CD4-positive, alpha-beta T cell (primary cell): ENCODE data around the gene DDN. TPM values are rescaled to one million over a fixed set of nuclear protein-coding genes. Genes with fewer than 3 reads are reported as not detected.

Experiments used
- ATAC-seq: fragments of 200-7000 bp; cut with Tn5 transposase; one replicate; pipeline ENCODE4 v1.10.0; 2022; ENCODE audit warnings: mild to moderate bottlenecking; ENCODE audit not compliant: poor library complexity
- CTCF ChIA-PET: fragments of 350-600 bp; sonication (Branson Sonifier 250); formaldehyde crosslinking; loops from one replicate; lab custom pipeline; 2021; ENCODE audit warnings: antibody characterized with exemption, inconsistent platforms; lab: Charles Lee
- POLR2A ChIA-PET: fragments of 350-600 bp; sonication (Branson Sonifier 250); formaldehyde crosslinking; loops from one replicate; lab custom pipeline; 2021; ENCODE audit warnings: antibody characterized with exemption, inconsistent platforms; lab: Charles Lee
- DNase-seq, 14 experiments: peaks; one replicate each; pipeline ENCODE4 v3.0.0-alpha.2; 2013 to 2020; ENCODE audit warnings: mixed read lengths in 2 of 14
- H3K27ac ChIP-seq, 2 donors: one replicate each; pipeline versions ENCODE4 v1.5.1 to v1.7.0; 2013; ENCODE audit warnings: low read length in 2 of 2, low read depth in 1 of 2, mild to moderate bottlenecking in 1 of 2
- H3K27me3 ChIP-seq, 2 experiments: 1 replicate in 1 of 2; 2 replicates in 1 of 2; pipeline versions ENCODE4 v1.6.1 to v1.7.0; 2013; ENCODE audit warnings: low read length in 2 of 2, control low read depth in 1 of 2, mild to moderate bottlenecking in 1 of 2, moderate library complexity in 1 of 2; ENCODE audit not compliant: insufficient read depth in 2 of 2, control insufficient read depth in 1 of 2
- H3K36me3 ChIP-seq: one replicate; pipeline ENCODE4 v1.6.1; 2013; ENCODE audit warnings: low read length, control low read depth; ENCODE audit not compliant: insufficient read depth
- H3K4me1 ChIP-seq: one replicate; pipeline ENCODE4 v1.6.1; 2013; ENCODE audit warnings: low read length, control low read depth; ENCODE audit not compliant: insufficient read depth
- H3K4me3 ChIP-seq: one replicate; pipeline ENCODE4 v1.5.1; 2013; ENCODE audit warnings: mild to moderate bottlenecking, low read length, moderate library complexity
- H3K9me3 ChIP-seq, 2 experiments: 1 replicate in 1 of 2; 2 replicates in 1 of 2; pipeline versions ENCODE4 v1.6.1 to v1.7.0; 2013; ENCODE audit warnings: low read length in 2 of 2, mild to moderate bottlenecking in 2 of 2, control low read depth in 1 of 2, moderate library complexity in 1 of 2; ENCODE audit not compliant: control insufficient read depth in 1 of 2, insufficient read depth in 1 of 2
- H3K27ac Mint-ChIP-seq: one replicate; pipeline ENCODE4 v1.8.0; 2020; ENCODE audit warnings: mixed read lengths
- H3K27me3 Mint-ChIP-seq: one replicate; pipeline ENCODE4 v1.8.0; 2021; ENCODE audit warnings: mixed read lengths
- H3K36me3 Mint-ChIP-seq: one replicate; pipeline ENCODE4 v1.8.0; 2021; ENCODE audit warnings: low read depth, mixed read lengths
- H3K4me1 Mint-ChIP-seq: one replicate; pipeline ENCODE4 v1.8.0; 2021; ENCODE audit warnings: low read depth, mixed read lengths
- H3K4me3 Mint-ChIP-seq: one replicate; pipeline ENCODE4 v1.8.0; 2020; ENCODE audit warnings: mild to moderate bottlenecking, mixed read lengths
- H3K9me3 Mint-ChIP-seq: one replicate; pipeline ENCODE4 v1.8.0; 2020; ENCODE audit warnings: mixed read lengths
- CTCF ChIP-seq: fragments of 200-600 bp; IDR thresholded peaks from one replicate; pipeline ENCODE4 v1.8.0; 2022; ENCODE audit warnings: antibody characterized with exemption, mild to moderate bottlenecking
- intact Hi-C, 2 experiments: fragments of 100-400 bp; cut with DNase I in 1 of 2; cut with micrococcal nuclease in 1 of 2; formaldehyde crosslinking; loops; one replicate each; pipeline versions ENCODE4 v1.15.1 to v1.9.0; 2023 to 2025; cut with DNase I, micrococcal nuclease
- total RNA-seq, 174 experiments: library from RNA in 2 of 174; stranded (reverse) in 2 of 174; gene quantifications; one replicate each; pipeline ENCODE4 v1.2.3 and lab custom pipeline; 2021 to 2026

Gene DDN
- total RNA-seq, 2 experiments from 2014 or later, result 0.30 to 0.47 TPM

DNA sequence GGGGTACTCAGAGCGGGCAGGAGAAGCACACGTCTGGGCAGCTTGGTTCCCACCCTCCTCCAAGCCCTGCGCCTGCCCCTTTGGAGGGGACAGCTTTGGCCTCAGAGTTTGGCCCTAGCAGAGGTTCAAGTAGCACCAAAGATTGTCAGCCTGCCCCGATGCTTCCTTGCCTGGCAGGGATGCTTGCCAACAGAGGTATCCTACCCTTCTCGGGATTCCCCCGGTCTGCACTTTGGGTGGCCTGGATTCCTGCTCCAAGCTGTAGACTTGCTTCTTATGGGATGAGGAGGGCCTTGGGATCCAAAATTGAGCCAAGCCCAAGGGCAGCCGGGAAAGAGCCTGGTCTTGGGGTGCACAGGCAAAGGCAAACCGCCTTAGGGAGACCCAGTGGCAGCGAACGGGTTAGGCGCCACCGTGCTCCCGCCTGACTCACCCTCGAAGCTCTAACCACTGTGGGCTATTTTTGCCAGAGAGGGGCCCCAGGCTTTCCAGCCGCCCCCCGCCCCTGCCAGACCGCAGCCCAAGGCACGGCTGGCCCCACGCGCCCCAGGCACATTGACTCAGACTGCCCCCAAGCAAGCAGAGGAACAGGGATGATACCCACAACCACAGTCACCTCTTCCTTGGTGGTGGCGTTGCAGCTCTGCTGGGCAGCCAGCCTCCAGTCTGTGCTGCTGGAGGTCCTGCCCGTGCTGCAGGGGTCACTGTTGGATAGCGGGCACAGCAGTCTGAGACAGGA, 26.8 kb downstream of the DDN start:
- Histone ChIP-seq H3K4me3 (no peak overlapping the region), H3K27ac (no peak overlapping the region), H3K9me3 (peaks cover 0 to 11% of the 10 kb centered on the region in 2 experiments), H3K27me3 (peaks cover 48 to 51% of the 10 kb centered on the region in 2 experiments), H3K36me3 (no peaks in the 10 kb centered on the region), H3K4me1 (peaks cover 52% of the 10 kb centered on the region)
- ATAC-seq (no peak), DNase-seq (peak in 2 of 14 experiments; percentile 10 to 49)
- no peak for TF ChIP-seq CTCF
- Mint-ChIP-seq H3K4me1 (peaks cover 30% of the 10 kb centered on the region), H3K27ac (no peak overlapping the region), H3K36me3 (no peaks in the 10 kb centered on the region), H3K27me3 (peaks cover 70% of the 10 kb centered on the region), H3K4me3 (no peak overlapping the region), H3K9me3 (no peaks in the 10 kb centered on the region)
- ChIA-PET POLR2A (interaction anchor here (1.1 to 3.7 kb wide), 2 partner anchors 7 to 47 kb away, joined by 3 to 26 read pairs; partner anchors contain the start of genes FKBP11 and WNT1), CTCF (interaction anchor here (0.9 to 1.7 kb wide), 2 partner anchors 8 to 119 kb away, joined by 3 to 4 read pairs; no protein-coding TSS in a partner anchor)
- intact Hi-C loops, result no loop called here

DNA sequence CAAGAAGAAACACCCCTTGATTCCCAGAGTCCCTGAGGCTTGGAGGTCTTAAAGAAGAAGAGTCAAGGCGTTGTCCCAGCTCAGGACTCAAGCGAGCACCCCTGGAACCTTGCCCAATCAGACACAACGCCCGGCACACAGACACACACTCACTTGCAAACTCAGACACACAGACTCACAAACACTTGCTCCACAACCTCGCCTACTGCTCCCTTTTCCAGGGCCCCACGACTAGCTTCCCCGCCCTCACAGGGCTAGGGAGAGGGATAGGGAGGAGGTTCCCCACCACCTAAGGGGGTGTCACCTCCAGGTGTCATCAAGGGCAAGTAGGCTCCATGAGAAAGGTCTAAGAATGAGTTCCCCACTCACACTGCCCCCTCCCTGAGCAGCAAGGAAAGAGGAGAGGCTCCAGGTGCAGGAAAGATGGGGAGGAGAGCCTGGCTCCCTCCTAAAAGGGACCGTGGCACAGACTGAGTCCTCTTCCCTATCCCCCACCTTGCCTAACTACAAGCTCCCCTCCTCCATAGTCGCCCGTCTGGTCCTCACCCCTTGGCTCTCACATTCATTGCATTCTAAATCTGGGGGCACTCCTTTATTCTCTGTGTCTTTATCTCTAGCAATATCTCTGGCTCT, 28.4 kb downstream of the DDN start:
- DNase-seq (peak in 1 of 14 experiments; percentile 19), ATAC-seq (no peak)
- Mint-ChIP-seq H3K4me1 (peaks cover 23% of the 10 kb centered on the region), H3K4me3 (peak overlapping the region; percentile 69), H3K27ac (no peak overlapping the region), H3K27me3 (peaks cover 55% of the 10 kb centered on the region), H3K36me3 (no peaks in the 10 kb centered on the region), H3K9me3 (no peaks in the 10 kb centered on the region)
- ChIA-PET POLR2A (interaction anchor here (0.9 to 3.7 kb wide), 2 partner anchors 9 to 14 kb away, joined by 3 to 26 read pairs; partner anchors contain the start of genes ARF3 and WNT1), CTCF (interaction anchor here (0.6 to 5.7 kb wide), 4 partner anchors 17 to 117 kb away, joined by 3 to 22 read pairs (median 4); partner anchors contain the start of gene FKBP11)
- peaks cover 47% of the 10 kb centered on the region for H3K4me1 ChIP-seq
- H3K27ac ChIP-seq, result no peak overlapping the region
- peaks cover 45 to 49% of the 10 kb centered on the region in 2 experiments for H3K27me3 ChIP-seq
- no peak for TF ChIP-seq CTCF
- peak overlapping the region; percentile 25 for H3K4me3 ChIP-seq
- H3K9me3 ChIP-seq, result peaks cover 0 to 11% of the 10 kb centered on the region in 2 experiments
- no peaks in the 10 kb centered on the region for H3K36me3 ChIP-seq
- intact Hi-C loops, result no loop called here

DNA sequence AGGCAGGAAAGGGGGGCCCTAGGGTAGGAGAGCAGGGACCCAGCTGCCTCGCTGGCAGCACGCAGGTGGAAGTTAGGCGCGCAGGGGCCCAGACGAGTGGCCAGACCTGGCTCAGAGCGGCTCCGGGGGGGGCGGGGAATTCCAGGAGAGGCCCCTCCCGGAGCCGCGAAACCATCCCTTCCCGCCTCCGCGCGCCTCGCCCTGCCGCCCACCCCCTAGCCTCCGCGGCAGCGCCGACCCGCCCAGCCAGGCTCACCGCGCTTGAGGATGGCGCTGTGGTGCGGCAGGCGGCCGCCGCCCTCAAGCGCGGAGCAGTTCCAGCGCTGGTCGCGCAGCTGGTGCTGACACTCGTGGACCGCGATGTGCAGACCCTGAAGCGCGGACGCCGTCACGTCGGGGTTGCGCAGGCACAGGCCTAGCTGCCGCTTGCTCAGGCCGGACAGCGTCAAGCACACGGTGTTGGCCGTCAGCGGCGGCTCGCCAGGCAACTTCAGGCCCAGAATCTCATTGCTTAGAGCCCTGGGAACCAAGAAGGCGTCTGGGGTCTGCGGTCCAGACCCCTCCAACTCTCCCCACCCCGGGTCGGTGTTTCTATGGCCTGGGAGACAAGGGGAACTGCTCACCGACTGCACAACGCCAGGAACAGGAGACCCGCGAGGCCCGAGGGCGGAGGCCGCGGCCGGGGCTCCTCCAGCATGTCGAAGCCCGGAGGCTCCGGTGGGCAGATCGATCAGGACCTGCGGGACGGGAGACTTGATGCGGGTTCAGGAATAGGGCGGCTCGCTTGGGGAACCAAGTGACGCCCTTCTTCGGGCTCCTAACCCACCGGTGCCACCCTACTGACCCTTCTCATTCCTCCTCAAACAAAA, 29.1 kb downstream of the DDN start:
- DNase-seq (peak in 7 of 14 experiments; percentile 14 to 79 (median 50)), ATAC-seq (peak; percentile 77)
- H3K4me1 ChIP-seq, result peaks cover 47% of the 10 kb centered on the region
- no peak overlapping the region for H3K27ac ChIP-seq
- no peaks in the 10 kb centered on the region for H3K36me3 ChIP-seq
- Mint-ChIP-seq H3K27me3 (peaks cover 49% of the 10 kb centered on the region), H3K36me3 (no peaks in the 10 kb centered on the region), H3K4me1 (peaks cover 23% of the 10 kb centered on the region), H3K4me3 (peak overlapping the region; percentile 69), H3K9me3 (no peaks in the 10 kb centered on the region), H3K27ac (no peak overlapping the region)
- peaks cover 0 to 11% of the 10 kb centered on the region in 2 experiments for H3K9me3 ChIP-seq
- TF ChIP-seq CTCF, result no peak
- intact Hi-C loops, result no loop called here
- ChIA-PET CTCF (interaction anchor here (0.7 to 5.7 kb wide), 7 partner anchors 8 to 45 kb away, joined by 3 to 34 read pairs (median 4); partner anchors contain the start of genes ARF3, FKBP11 and WNT1), POLR2A (interaction anchor here (0.6 to 3.7 kb wide), 8 partner anchors 10 to 118 kb away, joined by 3 to 26 read pairs (median 4); partner anchors contain the start of genes DDX23, FKBP11 and WNT1)
- H3K27me3 ChIP-seq, result peaks cover 45 to 49% of the 10 kb centered on the region in 2 experiments
- H3K4me3 ChIP-seq, result peak overlapping the region; percentile 32
